HG03558 (cell line): ENCODE results near the gene TUT7.
A peak's percentile ranks its signal among the peaks of the same experiment; 100 is the strongest.

ENCODE experiments used
- ATAC-seq: cut with Tn5 transposase; IDR thresholded peaks from one replicate; pipeline ENCODE4 v1.9.1; 2021; ENCODE audit warnings: moderate number of reproducible peaks; ENCODE audit not compliant: unreplicated experiment; ENCODE audit errors: extremely low read depth

The TUT7 gene

DNA sequence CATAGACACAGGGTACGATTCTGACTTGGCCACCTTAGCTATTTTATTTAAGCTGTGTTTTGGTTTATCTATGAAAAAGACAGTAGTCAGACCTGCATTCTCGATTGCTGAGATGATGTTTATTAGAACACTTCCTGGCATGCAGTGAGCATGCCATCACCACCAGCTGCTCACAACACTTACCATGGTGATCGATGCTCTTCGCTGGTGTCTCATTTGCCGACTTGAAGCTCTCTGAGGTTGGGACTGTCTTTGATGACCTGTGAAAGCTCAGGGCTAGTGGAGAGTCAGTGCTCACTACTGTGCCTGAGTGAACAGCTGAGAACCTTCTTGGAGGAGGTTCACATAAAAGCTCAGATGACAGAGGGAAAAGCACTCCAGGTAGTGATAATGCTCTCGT is 90.3 kb downstream of the TUT7 start:
- ATAC-seq, result no peak

DNA sequence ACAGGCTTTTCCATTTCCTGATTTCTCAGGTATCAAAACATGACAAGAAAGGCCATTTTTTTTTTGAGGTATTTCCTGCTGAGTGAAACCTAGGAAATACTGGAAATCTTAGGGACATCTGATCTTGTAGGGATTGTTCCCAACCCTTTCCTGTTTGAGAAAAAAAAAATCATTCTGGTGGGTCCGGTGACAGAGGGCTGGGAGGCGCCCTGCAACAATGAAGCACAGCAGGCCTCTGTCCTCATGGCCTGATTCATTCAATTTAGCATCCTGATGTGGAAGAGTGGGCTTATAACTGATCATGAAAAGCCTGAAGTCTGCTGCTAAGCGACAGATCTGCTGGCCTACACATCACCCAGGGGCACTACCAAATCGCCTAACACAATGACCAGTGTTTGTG is 91.7 kb downstream of the TUT7 start:
- no peak for ATAC-seq

DNA sequence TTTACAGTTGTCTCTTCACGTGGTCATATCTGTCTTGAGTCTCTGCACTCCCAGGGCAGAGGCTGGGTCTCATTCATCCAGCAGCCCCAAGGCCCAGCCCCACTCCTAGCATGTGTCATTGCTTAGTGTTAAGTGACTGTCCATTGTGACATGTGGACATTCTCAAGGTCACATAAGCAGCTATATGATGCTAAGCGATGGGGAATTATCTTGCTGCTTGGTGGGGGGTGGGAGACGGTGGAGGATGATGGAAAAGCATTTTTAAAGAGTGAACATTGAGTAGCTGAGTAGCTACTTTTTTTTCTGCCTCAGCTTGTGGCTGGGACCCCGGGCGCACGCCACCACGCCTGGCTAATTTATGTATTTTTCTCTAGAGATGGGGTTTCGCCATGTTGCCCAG is 94.7 kb downstream of the TUT7 start, which contains the start of gene C9orf153:
TSS of gene C9orf153 (minus strand) at position 101 of the 400 bp plus-strand sequence. CDS start 30,054 bp downstream, outside the sequence.
- no peak for ATAC-seq

DNA sequence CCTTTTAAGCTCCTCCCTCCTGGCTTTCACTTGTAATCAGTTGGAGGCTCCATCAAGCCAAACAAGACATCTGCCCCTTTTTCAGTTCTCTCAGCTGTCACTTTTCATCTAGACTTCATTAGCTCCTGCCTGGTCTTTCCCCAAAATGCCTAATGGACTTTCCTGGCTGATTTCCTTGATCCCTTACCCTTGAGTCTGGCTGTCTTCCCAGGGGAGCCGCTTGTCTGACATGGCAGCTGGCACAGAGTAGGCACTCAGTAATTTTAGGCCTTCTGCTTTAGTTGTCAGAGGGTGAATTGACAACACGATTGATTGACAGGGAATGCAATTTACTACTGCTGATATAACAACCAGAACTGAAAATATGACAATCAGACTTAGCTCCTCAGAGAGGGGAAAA is 96.8 kb downstream of the TUT7 start:
- ATAC-seq, result no peak

DNA sequence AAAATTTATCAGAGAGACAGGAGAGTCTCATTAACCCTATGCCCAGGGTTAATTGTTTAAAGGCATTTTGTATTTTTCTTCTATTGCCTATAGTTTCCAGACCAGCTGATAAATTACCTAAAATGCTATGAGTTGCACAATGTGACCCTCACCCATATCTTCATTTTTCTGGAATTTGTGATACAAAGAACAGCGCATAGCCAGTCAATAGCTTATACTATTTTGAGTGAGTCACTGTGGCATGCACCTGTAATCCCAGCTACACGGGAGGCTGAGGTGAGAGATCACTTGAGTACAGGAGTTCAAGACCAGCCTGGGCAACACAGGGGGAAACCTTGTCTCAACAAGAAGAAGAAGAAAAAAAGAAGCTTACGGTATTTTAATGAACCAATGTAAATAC is 97.6 kb downstream of the TUT7 start:
- ATAC-seq, result no peak

DNA sequence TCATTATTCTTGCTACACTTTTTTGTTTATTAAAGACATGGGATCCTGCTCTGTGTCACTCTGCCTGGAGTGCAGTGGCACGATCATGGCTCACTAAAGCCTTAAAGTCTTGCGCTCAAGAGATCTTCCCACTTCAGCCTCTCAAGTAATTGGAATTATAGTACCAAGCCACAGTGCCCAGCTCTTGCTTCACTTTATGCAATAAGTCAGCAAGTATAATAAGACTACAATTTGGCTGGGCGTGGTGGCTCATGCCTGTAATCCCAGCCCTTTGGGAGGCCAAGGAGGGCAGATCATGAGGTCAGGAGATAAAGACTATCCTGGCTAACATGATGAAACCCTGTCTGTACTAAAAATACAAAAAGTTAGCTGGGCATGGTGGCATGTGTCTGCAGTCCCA is 100.6 kb downstream of the TUT7 start:
- ATAC-seq, result no peak

DNA sequence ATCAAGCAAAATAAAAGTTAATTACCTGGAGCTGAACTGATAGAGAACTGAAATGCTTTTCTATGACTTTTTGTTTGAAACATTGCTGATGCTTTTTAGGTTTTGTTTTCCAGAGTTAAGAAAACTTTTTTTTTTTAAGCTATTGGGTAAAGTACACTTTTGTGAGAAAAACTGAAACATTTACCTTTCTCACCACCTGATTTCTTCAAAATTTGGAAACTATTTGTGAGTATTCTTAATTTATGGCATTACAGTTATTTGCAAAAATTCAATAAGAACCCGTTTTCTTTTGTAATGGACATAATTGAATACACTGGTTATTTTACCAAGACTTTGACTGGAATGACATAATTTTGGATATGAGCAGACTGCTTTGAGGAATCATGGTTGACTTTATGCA is 101.3 kb downstream of the TUT7 start:
- ATAC-seq, result no peak

DNA sequence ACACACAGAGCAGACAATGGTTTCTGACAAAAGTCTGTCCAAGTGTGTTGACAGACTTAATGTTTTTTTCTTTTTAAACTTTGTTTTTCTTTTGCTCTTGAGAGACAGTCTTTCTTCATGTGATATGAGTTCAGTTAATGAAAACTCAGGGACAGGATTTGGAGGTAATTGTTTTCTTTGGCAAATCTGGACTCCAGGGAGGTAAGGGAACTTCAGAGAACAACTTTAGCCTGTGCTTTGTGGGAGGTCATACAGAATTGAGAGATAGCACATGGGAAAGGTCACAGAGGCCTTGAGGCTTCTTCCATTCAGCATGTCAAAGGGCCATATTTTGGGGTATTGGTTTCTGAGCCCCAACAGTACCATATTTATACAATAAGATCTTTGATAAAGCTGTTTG is 104.1 kb downstream of the TUT7 start:
- no peak for ATAC-seq

DNA sequence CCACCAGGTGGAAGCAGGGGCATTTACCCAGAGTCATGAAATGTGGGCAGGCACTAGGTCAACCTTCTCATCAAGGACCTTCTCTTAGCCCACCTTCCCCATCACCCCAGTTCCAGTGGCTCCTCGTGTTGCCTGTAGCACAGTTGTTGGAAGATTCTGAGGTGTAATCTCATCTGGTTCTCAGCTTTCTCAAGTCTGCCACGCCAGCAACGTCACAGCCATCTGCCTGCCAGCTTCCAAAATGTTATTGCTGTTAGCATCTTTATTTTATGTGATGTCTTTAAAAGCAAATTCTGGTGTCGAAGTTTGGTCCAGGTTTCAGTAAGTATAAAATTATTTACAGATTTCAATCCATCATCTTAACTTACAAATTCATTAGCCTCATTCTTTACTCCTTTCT is 105.5 kb downstream of the TUT7 start:
- ATAC-seq, result no peak

DNA sequence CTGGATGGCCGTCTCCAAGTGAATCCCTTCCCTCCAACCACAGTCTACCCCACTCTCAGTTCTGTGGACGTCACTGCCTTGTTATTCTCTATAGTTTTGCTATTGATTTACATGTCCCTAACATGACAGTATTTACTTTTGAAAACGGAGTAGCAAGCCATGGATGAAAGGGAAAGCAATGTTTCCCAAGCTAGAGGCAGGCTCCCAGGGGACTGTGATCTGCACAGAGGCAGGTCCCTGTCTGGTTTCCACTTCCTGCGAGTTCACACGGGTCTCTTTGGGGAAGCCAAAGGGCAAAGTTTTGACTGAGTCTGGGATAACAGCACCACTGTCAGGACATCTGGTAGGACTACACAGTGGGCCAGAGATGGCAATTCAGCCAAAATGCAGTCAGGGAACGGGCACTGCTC is 107.5 kb downstream of the TUT7 start:
- peak; percentile 90 for ATAC-seq

DNA sequence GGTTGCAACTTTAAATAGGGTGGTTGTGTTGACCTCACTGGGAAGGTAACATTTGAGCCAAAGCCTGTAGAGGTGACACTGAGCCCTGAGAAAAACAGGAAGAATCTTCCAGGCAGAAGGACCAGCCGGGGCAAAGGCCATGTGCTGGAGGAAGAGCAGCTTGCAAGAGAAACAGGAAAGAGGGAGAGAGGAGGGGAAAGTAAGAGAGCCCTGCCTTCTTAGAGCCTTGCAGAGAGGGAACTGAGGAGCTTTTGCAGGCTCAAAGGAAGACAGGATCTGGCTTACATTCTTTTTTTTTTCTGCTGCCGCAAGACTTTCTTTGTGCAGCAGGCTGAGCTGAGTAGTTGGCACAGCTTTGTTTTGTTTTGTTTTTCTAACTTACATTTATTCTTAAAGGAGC is 112.1 kb downstream of the TUT7 start:
- ATAC-seq, result no peak

DNA sequence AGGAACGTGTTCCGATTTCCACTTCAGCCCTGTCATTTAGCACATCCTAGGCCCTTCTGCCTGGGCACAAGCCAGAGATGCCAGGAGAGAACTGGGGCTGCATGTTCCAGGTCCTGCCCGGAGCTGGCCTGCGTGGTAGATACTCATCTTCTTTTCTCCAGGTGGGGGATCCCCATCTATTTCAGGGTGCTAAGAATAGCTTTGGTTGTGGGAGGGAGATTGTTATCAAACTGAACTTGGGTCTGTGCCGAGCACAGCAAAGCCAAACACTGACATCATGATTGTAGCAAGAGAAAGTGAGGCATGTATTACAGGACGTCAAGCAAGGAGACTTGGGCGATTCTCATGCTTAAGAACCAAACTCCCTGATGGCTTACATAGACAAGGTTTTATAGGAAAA is 113.0 kb downstream of the TUT7 start:
- ATAC-seq, result no peak

DNA sequence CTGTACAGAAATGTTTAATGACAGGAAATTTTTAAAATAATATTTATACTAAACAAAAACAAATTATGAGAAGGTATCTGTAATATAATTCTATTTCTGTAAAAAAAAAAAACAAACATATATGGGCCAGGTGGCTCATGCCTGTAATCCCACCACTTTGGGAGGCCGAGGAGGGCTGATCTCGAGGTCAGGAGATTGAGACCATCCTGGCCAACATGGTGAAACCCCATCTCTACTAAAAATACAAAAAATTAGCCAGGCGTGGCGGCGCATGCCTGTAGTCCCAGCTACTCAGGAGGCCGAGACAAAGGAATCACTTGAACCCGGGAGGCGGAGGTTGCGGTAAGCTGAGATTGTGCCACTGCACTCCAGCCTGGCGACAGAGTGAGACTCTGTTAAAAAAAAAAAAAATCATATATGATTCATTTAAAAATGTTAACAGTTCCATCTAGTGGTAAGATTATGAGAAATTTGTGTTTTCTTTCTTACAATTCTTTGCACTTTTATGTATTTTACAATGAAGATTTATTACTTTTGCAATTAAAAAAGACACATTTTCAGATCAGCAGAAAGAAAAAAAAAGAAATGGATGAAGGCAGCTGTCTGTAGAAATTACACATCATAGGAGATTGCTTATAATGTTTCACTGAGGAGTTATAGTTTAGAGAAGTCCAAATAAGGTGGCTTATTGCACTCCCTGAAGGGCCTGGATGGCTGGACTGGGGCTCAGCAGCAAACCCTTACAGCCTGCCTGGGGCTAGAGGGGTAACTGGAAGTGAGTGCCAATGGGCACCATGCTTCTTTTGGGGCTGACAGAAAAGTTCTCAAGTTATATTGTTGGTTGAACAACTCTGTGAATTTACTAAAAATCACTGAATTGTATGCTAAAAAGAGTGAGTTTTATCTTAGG is 115.1 kb downstream of the TUT7 start:
- no peak for ATAC-seq
